HCT116 (cell line): ENCODE measurements around the gene MAPKAPK3.

Source experiments
- CTCF ChIP-seq, 3 experiments: fragments of 200-600 bp in 1 of 3; sonication (generic) in 1 of 3; IDR thresholded peaks in 2 of 3; conservative IDR thresholded peaks in 1 of 3; 2 replicates each; pipeline ENCODE4 v1.5.1; 2012 to 2017; ENCODE audit warnings: low read depth in 2 of 3, low read length in 2 of 3, antibody characterized with exemption in 1 of 3, borderline replicate concordance in 1 of 3, control low read depth in 1 of 3, mild to moderate bottlenecking in 1 of 3, mixed read lengths in 1 of 3, mixed run types in 1 of 3, moderate library complexity in 1 of 3; ENCODE audit not compliant: insufficient read depth in 1 of 3
- ELF1 ChIP-seq: IDR thresholded peaks from 2 replicates; pipeline ENCODE4 v1.6.1; 2012; ENCODE audit warnings: low read depth, borderline replicate concordance
- EZH2 ChIP-seq: fragments of 200-600 bp; sonication (generic); IDR thresholded peaks from 2 replicates; pipeline ENCODE4 v1.6.1; 2017; ENCODE audit warnings: antibody characterized with exemption, mixed run types
- MAX ChIP-seq: IDR thresholded peaks from 2 replicates; pipeline ENCODE4 v1.6.1; 2012
- POLR2AphosphoS5 ChIP-seq: IDR thresholded peaks from 2 replicates; pipeline ENCODE4 v1.6.1; 2011; ENCODE audit warnings: mild to moderate bottlenecking, low read depth, low read length, moderate library complexity
- YY1 ChIP-seq: IDR thresholded peaks from 2 replicates; pipeline ENCODE4 v1.6.1; 2011; ENCODE audit warnings: low read length, low read depth, moderate library complexity, mild to moderate bottlenecking; ENCODE audit not compliant: insufficient replicate concordance; ENCODE audit errors: extremely low read depth
- ZFX ChIP-seq: fragments of 450-650 bp; IDR thresholded peaks from 2 replicates; pipeline ENCODE4 v1.6.1; 2017

DNA sequence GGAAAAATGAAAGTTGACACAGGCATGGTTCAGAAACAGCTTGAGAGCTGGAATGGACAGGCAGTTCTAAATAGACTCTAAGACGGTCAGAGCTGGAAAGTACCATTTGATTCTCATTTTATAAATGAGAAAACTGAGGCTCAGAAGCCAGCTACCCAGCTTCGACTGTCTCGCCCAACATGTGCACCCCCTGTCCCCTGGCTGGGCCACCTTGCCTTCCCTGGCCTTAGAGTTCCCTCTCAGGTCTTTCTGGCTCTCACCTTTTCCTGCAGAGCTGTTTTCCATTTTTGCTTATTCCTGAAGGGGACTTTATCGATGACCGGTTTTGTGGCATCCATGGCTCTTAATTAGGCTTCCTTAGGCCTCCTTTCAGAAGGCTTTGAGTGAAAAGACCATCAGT lies 40.5 kb downstream of the MAPKAPK3 start:
- TF ChIP-seq MAX (no peak), EZH2 (no peak), YY1 (no peak), CTCF (IDR thresholded peaks at IDR 0.05 in 2 of 3, conservative IDR thresholded peaks at IDR 0.05 in 1 of 3; ENCODE audit: borderline replicate concordance in 1 of 3, insufficient read depth in 1 of 3, low read depth in 2 of 3, low read length in 2 of 3) (no peak), ZFX (no peak), POLR2AphosphoS5 (no peak), ELF1 (no peak)
